Dendritic cell treated with granulocyte-macrophage colony-stimulating factor and Interleukin-4, amounts not matched to agents 40 ng/mL and 50 ng/mL, for 4 days (primary cell): ENCODE results near the gene EME2.

Experiments used
- H3K27ac Mint-ChIP-seq: one replicate; pipeline ENCODE4 v1.8.0; 2022; ENCODE audit warnings: mild to moderate bottlenecking, mixed read lengths
- H3K27me3 Mint-ChIP-seq: one replicate; pipeline ENCODE4 v1.8.0; 2022; ENCODE audit warnings: mild to moderate bottlenecking, mixed read lengths
- H3K36me3 Mint-ChIP-seq: one replicate; pipeline ENCODE4 v1.8.0; 2022; ENCODE audit warnings: low read depth, mixed read lengths
- H3K4me1 Mint-ChIP-seq: one replicate; pipeline ENCODE4 v1.8.0; 2022; ENCODE audit warnings: low read depth, mixed read lengths
- H3K4me3 Mint-ChIP-seq: one replicate; pipeline ENCODE4 v1.8.0; 2022; ENCODE audit warnings: mild to moderate bottlenecking, moderate library complexity, mixed read lengths
- H3K9me3 Mint-ChIP-seq: one replicate; pipeline ENCODE4 v1.8.0; 2022; ENCODE audit warnings: mixed read lengths
- intact Hi-C: fragments of 100-400 bp; cut with micrococcal nuclease; formaldehyde crosslinking; loops from one replicate; pipeline ENCODE4 v1.15.0; 2022

EME2 gene

GRCh38 chr16:1767116-1767994, 5.3 kb upstream of the EME2 start:
- Mint-ChIP-seq H3K36me3 (peaks cover 91% of the 10 kb centered on the region), H3K4me3 (no peak overlapping the region), H3K9me3 (no peaks in the 10 kb centered on the region), H3K4me1 (peaks cover 28% of the 10 kb centered on the region), H3K27me3 (no peaks in the 10 kb centered on the region), H3K27ac (no peak overlapping the region)
- intact Hi-C loops = no loop called here

GRCh38 chr16:1768061-1768766, 4.4 kb upstream of the EME2 start:
- Mint-ChIP-seq H3K36me3 (peaks cover 91% of the 10 kb centered on the region), H3K4me1 (peaks cover 29% of the 10 kb centered on the region), H3K9me3 (no peaks in the 10 kb centered on the region), H3K27ac (no peak overlapping the region), H3K4me3 (no peak overlapping the region), H3K27me3 (no peaks in the 10 kb centered on the region)
- intact Hi-C loops = no loop called here

GRCh38 chr16:1768767-1769401, 3.7 kb upstream of the EME2 start:
- Mint-ChIP-seq H3K4me3 (no peak overlapping the region), H3K4me1 (peaks cover 32% of the 10 kb centered on the region), H3K36me3 (peaks cover 87% of the 10 kb centered on the region), H3K27me3 (no peaks in the 10 kb centered on the region), H3K9me3 (no peaks in the 10 kb centered on the region), H3K27ac (no peak overlapping the region)
- intact Hi-C loops = no loop called here

- Mint-ChIP-seq H3K27me3 (no peaks in the 10 kb centered on the region), H3K27ac (peak overlapping the region; percentile 63), H3K4me1 (peaks cover 39% of the 10 kb centered on the region), H3K36me3 (peaks cover 81% of the 10 kb centered on the region), H3K9me3 (no peaks in the 10 kb centered on the region), H3K4me3 (peak overlapping the region; percentile 90)
- intact Hi-C loops = loop anchor here (5.0 kb wide), 2 partner anchors 62 to 158 kb away; partner anchors contain the start of gene MAPK8IP3
Observed at GRCh38 chr16:1769402-1770300, 3.0 kb upstream of the EME2 start.

- peak overlapping the region; percentile 90 for H3K4me3 Mint-ChIP-seq
- H3K9me3 Mint-ChIP-seq = no peaks in the 10 kb centered on the region
- intact Hi-C loops = loop anchor here (5.0 kb wide), 2 partner anchors 63 to 157 kb away; partner anchors contain the start of gene MAPK8IP3
- peak overlapping the region; percentile 63 for H3K27ac Mint-ChIP-seq
- no peaks in the 10 kb centered on the region for H3K27me3 Mint-ChIP-seq
- H3K36me3 Mint-ChIP-seq = peaks cover 81% of the 10 kb centered on the region
- peaks cover 46% of the 10 kb centered on the region for H3K4me1 Mint-ChIP-seq
Observed at GRCh38 chr16:1770328-1771187, 2.1 kb upstream of the EME2 start.

- Mint-ChIP-seq H3K27ac (peak within 1 kb of the TSS; percentile 85), H3K9me3 (no peaks in the 10 kb centered on the region), H3K4me1 (peaks cover 46% of the 10 kb centered on the region), H3K27me3 (no peaks in the 10 kb centered on the region), H3K36me3 (peaks cover 81% of the 10 kb centered on the region), H3K4me3 (peak within 1 kb of the TSS; percentile 90)
- intact Hi-C loops = loop anchor here (5.0 kb wide), 2 partner anchors 64 to 156 kb away; partner anchors contain the start of gene MAPK8IP3
Observed at GRCh38 chr16:1771188-1771863, 1.3 kb upstream of the EME2 start, which contains the start of gene NME3. Gene NME3 (minus strand): TSS chr16:1771543. CDS start chr16:1771534, 9 bp downstream.

GRCh38 chr16:1771864-1772361, 697 bp upstream of the EME2 start:
- H3K36me3 Mint-ChIP-seq = peaks cover 81% of the 10 kb centered on the region

GRCh38 chr16:1772908-1773702, 495 bp downstream of the EME2 start, which contains the start of gene MRPS34:
Gene MRPS34 (minus strand): TSS chr16:1773134. CDS start chr16:1773119, 15 bp downstream.
- H3K27ac Mint-ChIP-seq = peak within 1 kb of the TSS; percentile 85
- peaks cover 81% of the 10 kb centered on the region for H3K36me3 Mint-ChIP-seq
- no peaks in the 10 kb centered on the region for H3K9me3 Mint-ChIP-seq
- H3K27me3 Mint-ChIP-seq = no peaks in the 10 kb centered on the region
- intact Hi-C loops = loop anchor here (1.0 to 5.0 kb wide), 3 partner anchors 9 to 154 kb away; partner anchors contain the start of genes MAPK8IP3, NUBP2 and SPSB3
- H3K4me1 Mint-ChIP-seq = peaks cover 51% of the 10 kb centered on the region
- peak within 1 kb of the TSS; percentile 90 for H3K4me3 Mint-ChIP-seq

More at GRCh38 chr16:1771864-1772361, 697 bp upstream of the EME2 start:
- Mint-ChIP-seq H3K9me3 (no peaks in the 10 kb centered on the region), H3K27ac (peak overlapping the region; percentile 85), H3K27me3 (no peaks in the 10 kb centered on the region), H3K4me1 (peaks cover 49% of the 10 kb centered on the region), H3K4me3 (peak overlapping the region; percentile 90)
- intact Hi-C loops = loop anchor here (5.0 kb wide), 2 partner anchors 65 to 155 kb away; partner anchors contain the start of gene MAPK8IP3

GRCh38 chr16:1773703-1774447, 1.3 kb downstream of the EME2 start:
- Mint-ChIP-seq H3K27me3 (no peaks in the 10 kb centered on the region), H3K4me1 (peaks cover 50% of the 10 kb centered on the region), H3K36me3 (peaks cover 81% of the 10 kb centered on the region), H3K27ac (peak overlapping the region; percentile 85), H3K9me3 (no peaks in the 10 kb centered on the region), H3K4me3 (peak overlapping the region; percentile 90)
- intact Hi-C loops = loop anchor here (1.0 to 5.0 kb wide), 3 partner anchors 8 to 153 kb away; partner anchors contain the start of genes MAPK8IP3, NUBP2 and SPSB3

- peaks cover 49% of the 10 kb centered on the region for H3K4me1 Mint-ChIP-seq
- H3K9me3 Mint-ChIP-seq = no peaks in the 10 kb centered on the region
- intact Hi-C loops = loop anchor here (5.0 kb wide), 2 partner anchors 67 to 153 kb away; partner anchors contain the start of gene MAPK8IP3
- peaks cover 81% of the 10 kb centered on the region for H3K36me3 Mint-ChIP-seq
- H3K27me3 Mint-ChIP-seq = no peaks in the 10 kb centered on the region
- peak overlapping the region; percentile 90 for H3K4me3 Mint-ChIP-seq
- H3K27ac Mint-ChIP-seq = no peak overlapping the region
Observed at GRCh38 chr16:1774448-1774780, 1.8 kb downstream of the EME2 start.
